ENCODE data around the gene IPO4. TPM values are rescaled to one million over a fixed set of nuclear protein-coding genes. Genes with fewer than 3 reads are reported as not detected.

The IPO4 gene
- total and polyA plus RNA-seq, 12 donors, result 19.1 to 84.9 (median 42.8) TPM

- H3K36me3 ChIP-seq (replicated peaks in 1 of 2), result peaks cover 0 to 57% of the 10 kb centered on the region in 2 donors
- peak overlapping the region in 2 of 5 donors; percentile 50 to 88 for H3K27ac ChIP-seq
- H3K4me3 ChIP-seq, result peak overlapping the region in 1 of 4 donors; percentile 69
- H3K27me3 ChIP-seq, result no peaks in the 10 kb centered on the region
- H3K9me3 ChIP-seq (replicated peaks in 1 of 3), result no peaks in the 10 kb centered on the region
- H3K4me1 ChIP-seq (replicated peaks in 1 of 2), result peaks cover 9 to 17% of the 10 kb centered on the region in 2 donors
- WGBS, 4 donors, result 1 to 4% (median 2%) methylated on average over 3 of the region's 3 CpGs
- intact Hi-C loops (cut with DNase I), result no loop called here
- DNase-seq, result no peak
- TF ChIP-seq CTCF (IDR thresholded peaks at IDR 0.05) (no peak), POLR2A (IDR thresholded peaks at IDR 0.05) (no peak)
These were observed 401 bp upstream of the IPO4 start for GRCh38 chr14:24189059-24189375.

GRCh38 chr14:24187539-24187915 is 1.1 kb downstream of the IPO4 start:
- intact Hi-C loops (cut with DNase I), result no loop called here

GRCh38 chr14:24186831-24187538 is 1.6 kb downstream of the IPO4 start:
- peaks cover 0 to 65% of the 10 kb centered on the region in 2 donors for H3K36me3 ChIP-seq (replicated peaks in 1 of 2)
- DNase-seq, result no peak
- no peaks in the 10 kb centered on the region for H3K27me3 ChIP-seq
- intact Hi-C loops (cut with DNase I), result no loop called here
- peaks cover 9 to 17% of the 10 kb centered on the region in 2 donors for H3K4me1 ChIP-seq (replicated peaks in 1 of 2)
- no peaks in the 10 kb centered on the region for H3K9me3 ChIP-seq (replicated peaks in 1 of 3)
- H3K4me3 ChIP-seq, result no peak overlapping the region
- TF ChIP-seq CTCF (IDR thresholded peaks at IDR 0.05), result no peak
- no peak for TF ChIP-seq POLR2A (IDR thresholded peaks at IDR 0.05)
- H3K27ac ChIP-seq, result no peak overlapping the region
- WGBS, 4 donors, result 90 to 95% (median 93%) methylated on average over 9 to 10 of the region's 10 CpGs

More at GRCh38 chr14:24187539-24187915, 1.1 kb downstream of the IPO4 start:
- H3K4me1 ChIP-seq (replicated peaks in 1 of 2), result peaks cover 9 to 17% of the 10 kb centered on the region in 2 donors
- H3K4me3 ChIP-seq, result no peak overlapping the region
- no peak for DNase-seq
- TF ChIP-seq POLR2A (IDR thresholded peaks at IDR 0.05), result no peak
- TF ChIP-seq CTCF (IDR thresholded peaks at IDR 0.05), result no peak
- peaks cover 0 to 65% of the 10 kb centered on the region in 2 donors for H3K36me3 ChIP-seq (replicated peaks in 1 of 2)
- no peaks in the 10 kb centered on the region for H3K9me3 ChIP-seq (replicated peaks in 1 of 3)
- WGBS, 4 donors, result 69 to 90% (median 87%) methylated on average over 2 of the region's 2 CpGs
- H3K27me3 ChIP-seq, result no peaks in the 10 kb centered on the region
- peak overlapping the region in 2 of 5 donors; percentile 80 to 88 for H3K27ac ChIP-seq

- Histone ChIP-seq H3K27ac (no peak overlapping the region), H3K9me3 (replicated peaks in 1 of 3) (no peaks in the 10 kb centered on the region), H3K36me3 (replicated peaks in 1 of 2) (peaks cover 0 to 68% of the 10 kb centered on the region in 2 donors), H3K4me3 (no peak overlapping the region), H3K4me1 (replicated peaks in 1 of 2) (peaks cover 9 to 22% of the 10 kb centered on the region in 2 donors), H3K27me3 (no peaks in the 10 kb centered on the region)
- intact Hi-C loops (cut with DNase I), result no loop called here
- DNase-seq, result no peak
- 87 to 91% (median 90%) methylated on average over 2 to 11 of the region's 11 CpGs for WGBS, 4 donors
- TF ChIP-seq CTCF (IDR thresholded peaks at IDR 0.05) (no peak), POLR2A (IDR thresholded peaks at IDR 0.05) (no peak)
These were observed 2.9 kb downstream of the IPO4 start for GRCh38 chr14:24185741-24186140.
